ENCODE data around the gene LRP1B.

DNA sequence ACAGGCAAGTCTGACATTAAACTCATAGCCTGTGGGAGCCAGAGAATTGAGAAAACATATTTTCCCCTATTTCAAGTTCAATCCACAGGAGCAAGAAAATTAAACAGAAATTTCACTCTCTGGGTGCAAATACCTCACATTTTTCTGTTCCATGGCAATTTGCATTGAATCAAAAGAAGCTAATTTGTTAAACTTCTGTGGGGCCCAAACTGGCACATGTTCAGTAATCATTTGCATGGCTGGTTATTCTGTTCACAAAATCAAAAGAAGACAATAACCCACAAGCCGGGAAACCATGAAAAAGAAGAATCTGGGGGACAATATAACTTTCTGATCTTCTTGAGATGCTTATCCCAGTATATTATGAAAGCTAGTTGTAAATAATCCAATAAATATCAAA, 363.1 kb downstream of the LRP1B start:
- no peak for TF ChIP-seq EZH2 (IDR thresholded peaks at IDR 0.05; ENCODE audit: borderline replicate concordance, low read length)
- no peak for TF ChIP-seq CTCF (IDR thresholded peaks at IDR 0.05; ENCODE audit: low read length)
